Hepatocyte (in vitro differentiated cells): ENCODE results near the gene DIP2B. TPM values are rescaled to one million over a fixed set of nuclear protein-coding genes. Genes with fewer than 3 reads are reported as not detected.

Experiments used
- DNase-seq: peaks from one replicate; pipeline ENCODE4 v3.0.0-alpha.2; 2016; ENCODE audit warnings: low spot score
- H2AFZ ChIP-seq: fragments of 200-600 bp; sonication (generic); 2 replicates; pipeline ENCODE4 v1.6.0; 2016; ENCODE audit warnings: antibody characterized with exemption, mild to moderate bottlenecking
- H3K27ac ChIP-seq: fragments of 200-600 bp; sonication (generic); 2 replicates; pipeline ENCODE4 v1.5.1; 2016; ENCODE audit warnings: mild to moderate bottlenecking
- H3K27me3 ChIP-seq: fragments of 200-600 bp; sonication (generic); 2 replicates; pipeline ENCODE4 v1.6.1; 2016
- H3K36me3 ChIP-seq: fragments of 200-600 bp; sonication (generic); replicated peaks from 2 replicates; pipeline ENCODE4 v1.5.1; 2016; ENCODE audit warnings: low read depth; ENCODE audit not compliant: insufficient read depth
- H3K4me1 ChIP-seq: fragments of 200-600 bp; sonication (generic); 2 replicates; pipeline ENCODE4 v1.5.1; 2016; ENCODE audit warnings: mild to moderate bottlenecking, moderate library complexity; ENCODE audit not compliant: insufficient read depth
- H3K4me2 ChIP-seq: fragments of 200-600 bp; sonication (generic); 2 replicates; pipeline ENCODE4 v1.6.0; 2016
- H3K4me3 ChIP-seq: fragments of 200-600 bp; sonication (generic); 2 replicates; pipeline ENCODE4 v1.5.1; 2016; ENCODE audit warnings: mild to moderate bottlenecking
- H3K79me2 ChIP-seq: fragments of 200-600 bp; sonication (generic); 2 replicates; pipeline ENCODE4 v1.6.0; 2017; ENCODE audit warnings: mild to moderate bottlenecking
- H3K9me2 ChIP-seq: fragments of 200-600 bp; sonication (generic); replicated peaks from 2 replicates; pipeline ENCODE4 v1.6.0; 2017; ENCODE audit warnings: mild to moderate bottlenecking; ENCODE audit not compliant: insufficient read depth
- H3K9me3 ChIP-seq: fragments of 200-600 bp; sonication (generic); 2 replicates; pipeline ENCODE4 v1.5.1; 2016; ENCODE audit warnings: low read depth, mild to moderate bottlenecking
- H4K20me1 ChIP-seq: fragments of 200-600 bp; sonication (generic); 2 replicates; pipeline ENCODE4 v1.6.0; 2016; ENCODE audit warnings: mild to moderate bottlenecking; ENCODE audit not compliant: insufficient read depth, poor library complexity, severe bottlenecking
- CTCF ChIP-seq: fragments of 200-600 bp; sonication (generic); IDR thresholded peaks from 2 replicates; pipeline ENCODE4 v1.5.1; 2016; ENCODE audit warnings: antibody characterized with exemption, mild to moderate bottlenecking; ENCODE audit not compliant: poor library complexity
- EZH2 ChIP-seq: fragments of 200-600 bp; sonication (generic); IDR thresholded peaks from 2 replicates; pipeline ENCODE4 v1.6.1; 2016; ENCODE audit warnings: antibody characterized with exemption, mild to moderate bottlenecking, borderline replicate concordance
- EZH2phosphoT487 ChIP-seq: fragments of 200-600 bp; sonication (generic); IDR thresholded peaks from one replicate; pipeline ENCODE4 v1.6.1; 2018; ENCODE audit warnings: antibody characterized with exemption, mild to moderate bottlenecking, low read depth, moderate library complexity; ENCODE audit not compliant: unreplicated experiment, severe bottlenecking
- WGBS: methylation state at CpG from one replicate; pipeline ENCODE4 v1.1.6; 2016; ENCODE audit warnings: low lambda C conversion rate; ENCODE audit errors: missing lambda C conversion rate; 5-methylcytosine and 5-hydroxymethylcytosine counted together
- polyA plus RNA-seq: library from polyadenylated mRNA; unstranded; fragments of >200 nt; fragmentation: Nextera tagmentation; extraction: Ambion mirVana; gene quantifications from 2 replicates; pipeline ENCODE4 v1.2.1, GENCODE V29; 2016
- total RNA-seq: library from RNA; depleted of rRNA; stranded (reverse); fragments of >200 nt; gene quantifications from 2 replicates; pipeline ENCODE4 v1.2.3, GENCODE V29; 2014

DIP2B gene
- total and polyA plus RNA-seq, 2 experiments from 2014 or later = 10.5 to 31.8 TPM

GRCh38 chr12:50620109-50620977, 115.6 kb downstream of the DIP2B start:
- 55% methylated on average over 9 of the region's 9 CpGs for WGBS
- TF ChIP-seq EZH2phosphoT487 (no peak), CTCF (no peak)
- H4K20me1 ChIP-seq = peaks cover 3% of the 10 kb centered on the region
- peaks cover 44% of the 10 kb centered on the region for H3K4me1 ChIP-seq
- peaks cover 79% of the 10 kb centered on the region for H3K79me2 ChIP-seq
- H3K27ac ChIP-seq = peak overlapping the region; percentile 92
- no peak overlapping the region for H2AFZ ChIP-seq
- no peaks in the 10 kb centered on the region for H3K36me3 ChIP-seq
- no peaks in the 10 kb centered on the region for H3K9me3 ChIP-seq
- peak; percentile 63 for DNase-seq
- no peaks in the 10 kb centered on the region for H3K9me2 ChIP-seq
- H3K4me3 ChIP-seq = no peak overlapping the region
- H3K4me2 ChIP-seq = peak overlapping the region; percentile 54
- no peaks in the 10 kb centered on the region for H3K27me3 ChIP-seq

- H2AFZ ChIP-seq = no peak overlapping the region
- no peaks in the 10 kb centered on the region for H3K27me3 ChIP-seq
- peaks cover 38% of the 10 kb centered on the region for H3K4me1 ChIP-seq
- peaks cover 3% of the 10 kb centered on the region for H4K20me1 ChIP-seq
- peak overlapping the region; percentile 92 for H3K27ac ChIP-seq
- TF ChIP-seq EZH2 = no peak
- no peak for TF ChIP-seq CTCF
- TF ChIP-seq EZH2phosphoT487 = no peak
- peaks cover 80% of the 10 kb centered on the region for H3K79me2 ChIP-seq
- no peaks in the 10 kb centered on the region for H3K36me3 ChIP-seq
- H3K9me2 ChIP-seq = no peaks in the 10 kb centered on the region
- WGBS = 61% methylated on average over 1 of the region's 1 CpG
- peak overlapping the region; percentile 0 for H3K4me2 ChIP-seq
- no peak for DNase-seq
- H3K9me3 ChIP-seq = no peaks in the 10 kb centered on the region
- H3K4me3 ChIP-seq = no peak overlapping the region
Measured at GRCh38 chr12:50620978-50621360, 116.2 kb downstream of the DIP2B start.

- Histone ChIP-seq H3K36me3 (no peaks in the 10 kb centered on the region), H4K20me1 (peaks cover 3% of the 10 kb centered on the region), H3K4me3 (no peak overlapping the region), H2AFZ (no peak overlapping the region), H3K4me1 (peaks cover 39% of the 10 kb centered on the region), H3K4me2 (peak overlapping the region; percentile 26), H3K9me2 (no peaks in the 10 kb centered on the region), H3K9me3 (no peaks in the 10 kb centered on the region), H3K79me2 (peaks cover 84% of the 10 kb centered on the region), H3K27me3 (no peaks in the 10 kb centered on the region), H3K27ac (peak overlapping the region; percentile 92)
- no peak for TF ChIP-seq EZH2phosphoT487
- TF ChIP-seq CTCF = no peak
- TF ChIP-seq EZH2 = no peak
- WGBS = 71% methylated on average over 8 of the region's 8 CpGs
- no peak for DNase-seq
Measured at GRCh38 chr12:50621399-50622300, 116.9 kb downstream of the DIP2B start.
